Lung (tissue), 12 donors: ENCODE data around the gene CRYBA2. TPM values are rescaled to one million over a fixed set of nuclear protein-coding genes. Genes with fewer than 3 reads are reported as not detected.

Experiments
- ATAC-seq: fragments of 200-7000 bp; cut with Tn5 transposase; one replicate; pipeline ENCODE4 v1.9.1; 2020; ENCODE audit warnings: moderate number of reproducible peaks; ENCODE audit not compliant: insufficient read depth, low FRiP score
- DNase-seq, 3 donors: peaks; one replicate each; pipeline ENCODE4 v3.0.0-alpha.2; 2013 to 2017
- H3K27ac ChIP-seq, 2 donors: one replicate each; pipeline ENCODE4 v1.5.1; 2013; ENCODE audit warnings: mild to moderate bottlenecking in 2 of 2, moderate library complexity in 2 of 2, control low read depth in 1 of 2, inconsistent platforms in 1 of 2, low read depth in 1 of 2, low read length in 1 of 2
- H3K27me3 ChIP-seq, 3 donors: one replicate each; pipeline ENCODE4 v1.5.1; 2013; ENCODE audit warnings: low read length in 2 of 3; ENCODE audit not compliant: control insufficient read depth in 3 of 3, insufficient read depth in 3 of 3
- H3K36me3 ChIP-seq, 4 donors: one replicate each; pipeline ENCODE4 v1.5.1; 2013; ENCODE audit warnings: low read length in 4 of 4, mild to moderate bottlenecking in 1 of 4, moderate library complexity in 1 of 4; ENCODE audit not compliant: control insufficient read depth in 4 of 4, insufficient read depth in 4 of 4
- H3K4me1 ChIP-seq, 5 donors: one replicate each; pipeline ENCODE4 v1.5.1; 2013; ENCODE audit warnings: low read length in 5 of 5, mild to moderate bottlenecking in 2 of 5, moderate library complexity in 1 of 5; ENCODE audit not compliant: control insufficient read depth in 5 of 5, insufficient read depth in 5 of 5
- H3K4me3 ChIP-seq: one replicate; pipeline ENCODE4 v1.5.1; 2013; ENCODE audit warnings: mild to moderate bottlenecking, control low read depth, moderate library complexity
- H3K9ac ChIP-seq, 2 donors: one replicate each; pipeline ENCODE4 v1.5.1; 2013; ENCODE audit warnings: low read length in 2 of 2, control low read depth in 1 of 2; ENCODE audit not compliant: insufficient read depth in 1 of 2
- H3K9me3 ChIP-seq, 4 donors: one replicate each; pipeline ENCODE4 v1.5.1; 2013; ENCODE audit warnings: low read length in 3 of 4, mild to moderate bottlenecking in 1 of 4, moderate library complexity in 1 of 4; ENCODE audit not compliant: control insufficient read depth in 4 of 4, insufficient read depth in 3 of 4
- CTCF ChIP-seq: IDR thresholded peaks from 2 replicates; pipeline ENCODE4 v1.5.1; 2012; ENCODE audit warnings: mild to moderate bottlenecking; ENCODE audit errors: control extremely low read depth, extremely low read depth
- WGBS, 2 donors: extraction: QIAGEN DNeasy Blood & Tissue Kit; methylation state at CpG; one replicate each; pipeline ENCODE4 v1.1.7; 2013; 5-methylcytosine and 5-hydroxymethylcytosine counted together
- polyA plus RNA-seq, 2 donors: library from polyadenylated mRNA; stranded (reverse); fragments of 200-250 nt; gene quantifications; one replicate each; pipeline ENCODE4 v1.2.1, GENCODE V29; 2013
- total RNA-seq, 2 donors: library from RNA; depleted of rRNA in 1 of 2; stranded (reverse); fragments of >200 nt in 1 of 2; gene quantifications; one replicate each; pipeline ENCODE4 v1.2.1, GENCODE V29; 2014 to 2021
- donor health status: control.
- donor health status: control.
- donor health status: Bipolar disorder and iron deficiency.
- donor health status: healthy.
- donor health status: DM: yes; HTN: yes; CAD: no.

The CRYBA2 gene
- total and polyA plus RNA-seq, 4 donors = 0.08 TPM; not detected in 3

GRCh38 chr2:219026946-219027345 lies 33.7 kb upstream of the CRYBA2 start:
- H3K9me3 ChIP-seq = no peaks in the 10 kb centered on the region
- peaks cover 0 to 8% (median 0%) of the 10 kb centered on the region in 5 donors for H3K4me1 ChIP-seq
- no peak for TF ChIP-seq CTCF
- H3K4me3 ChIP-seq = no peak overlapping the region
- WGBS, 2 donors = 82% methylated on average over 7 of the region's 7 CpGs
- no peak for ATAC-seq
- DNase-seq = no peak
- H3K9ac ChIP-seq = no peak overlapping the region
- no peaks in the 10 kb centered on the region for H3K27me3 ChIP-seq
- H3K27ac ChIP-seq = no peak overlapping the region
- no peaks in the 10 kb centered on the region for H3K36me3 ChIP-seq

GRCh38 chr2:219025637-219026585 lies 32.7 kb upstream of the CRYBA2 start:
- no peaks in the 10 kb centered on the region for H3K27me3 ChIP-seq
- no peaks in the 10 kb centered on the region for H3K36me3 ChIP-seq
- no peak overlapping the region for H3K27ac ChIP-seq
- no peaks in the 10 kb centered on the region for H3K9me3 ChIP-seq
- H3K4me3 ChIP-seq = no peak overlapping the region
- TF ChIP-seq CTCF = no peak
- WGBS, 2 donors = 86 to 92% methylated on average over 18 of the region's 18 CpGs
- peaks cover 0 to 8% (median 0%) of the 10 kb centered on the region in 5 donors for H3K4me1 ChIP-seq
- DNase-seq (no peak), ATAC-seq (no peak)
- no peak overlapping the region for H3K9ac ChIP-seq

- DNase-seq (no peak), ATAC-seq (no peak)
- no peaks in the 10 kb centered on the region for H3K9me3 ChIP-seq
- H3K27ac ChIP-seq = no peak overlapping the region
- 81 to 84% methylated on average over 11 of the region's 11 CpGs for WGBS, 2 donors
- H3K9ac ChIP-seq = no peak overlapping the region
- no peaks in the 10 kb centered on the region for H3K27me3 ChIP-seq
- H3K36me3 ChIP-seq = no peaks in the 10 kb centered on the region
- TF ChIP-seq CTCF = no peak
- H3K4me1 ChIP-seq = peaks cover 0 to 8% (median 0%) of the 10 kb centered on the region in 5 donors
- H3K4me3 ChIP-seq = no peak overlapping the region
Measured at GRCh38 chr2:219024059-219024458, 30.8 kb upstream of the CRYBA2 start.
